ENCODE results near the gene ITPA.

Gene ITPA

GRCh38 chr20:3273371-3273770 is 64.1 kb downstream of the ITPA start:
- TF ChIP-seq, protein P1, sequence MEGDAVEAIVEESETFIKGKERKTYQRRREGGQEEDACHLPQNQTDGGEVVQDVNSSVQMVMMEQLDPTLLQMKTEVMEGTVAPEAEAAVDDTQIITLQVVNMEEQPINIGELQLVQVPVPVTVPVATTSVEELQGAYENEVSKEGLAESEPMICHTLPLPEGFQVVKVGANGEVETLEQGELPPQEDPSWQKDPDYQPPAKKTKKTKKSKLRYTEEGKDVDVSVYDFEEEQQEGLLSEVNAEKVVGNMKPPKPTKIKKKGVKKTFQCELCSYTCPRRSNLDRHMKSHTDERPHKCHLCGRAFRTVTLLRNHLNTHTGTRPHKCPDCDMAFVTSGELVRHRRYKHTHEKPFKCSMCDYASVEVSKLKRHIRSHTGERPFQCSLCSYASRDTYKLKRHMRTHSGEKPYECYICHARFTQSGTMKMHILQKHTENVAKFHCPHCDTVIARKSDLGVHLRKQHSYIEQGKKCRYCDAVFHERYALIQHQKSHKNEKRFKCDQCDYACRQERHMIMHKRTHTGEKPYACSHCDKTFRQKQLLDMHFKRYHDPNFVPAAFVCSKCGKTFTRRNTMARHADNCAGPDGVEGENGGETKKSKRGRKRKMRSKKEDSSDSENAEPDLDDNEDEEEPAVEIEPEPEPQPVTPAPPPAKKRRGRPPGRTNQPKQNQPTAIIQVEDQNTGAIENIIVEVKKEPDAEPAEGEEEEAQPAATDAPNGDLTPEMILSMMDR (IDR thresholded peaks at IDR 0.05; ENCODE audit: low read depth, low read length), result no peak
- TF ChIP-seq MYC (IDR thresholded peaks at IDR 0.05; ENCODE audit: low read depth, low read length) (no peak), MAX (IDR thresholded peaks at IDR 0.05; ENCODE audit: low read depth, low read length) (no peak), POLR2A (IDR thresholded peaks at IDR 0.05; ENCODE audit: extremely low read depth, insufficient read length) (no peak)
- H3K4me3 ChIP-seq (ENCODE audit: low read depth, low read length), result no peak overlapping the region
- DNase-seq (ENCODE audit: low read depth), result no peak

All from NB4 (cell line).